HG03378 (cell line): ENCODE results near the gene FKBP14.

ENCODE experiments used
- ATAC-seq: cut with Tn5 transposase; IDR thresholded peaks from one replicate; pipeline ENCODE4 v1.9.1; 2021; ENCODE audit warnings: mild to moderate bottlenecking, moderate library complexity; ENCODE audit not compliant: unreplicated experiment

The FKBP14 gene

GRCh38 chr7:30036220-30036619, 9.7 kb upstream of the FKBP14 start:
- no peak for ATAC-seq

DNA sequence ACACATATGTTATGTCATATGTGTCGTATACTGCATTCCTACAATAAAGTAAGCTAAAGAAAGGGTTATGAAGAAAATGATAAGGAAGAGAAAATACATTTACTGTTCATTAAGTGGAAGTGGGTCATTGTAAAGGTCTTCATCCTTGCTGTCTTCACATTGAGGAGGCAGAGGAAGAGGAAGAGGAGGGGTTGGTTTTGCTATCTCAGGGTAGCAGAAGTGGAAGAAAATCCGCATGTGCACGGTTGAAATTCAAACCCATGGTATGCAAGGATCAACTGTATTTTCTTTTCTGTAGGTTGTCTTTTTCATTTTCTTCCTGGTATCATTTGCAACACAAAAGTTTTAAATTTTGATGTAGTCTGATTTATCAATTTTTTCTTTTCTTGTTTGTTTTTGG, 8.0 kb upstream of the FKBP14 start:
- no peak for ATAC-seq

DNA sequence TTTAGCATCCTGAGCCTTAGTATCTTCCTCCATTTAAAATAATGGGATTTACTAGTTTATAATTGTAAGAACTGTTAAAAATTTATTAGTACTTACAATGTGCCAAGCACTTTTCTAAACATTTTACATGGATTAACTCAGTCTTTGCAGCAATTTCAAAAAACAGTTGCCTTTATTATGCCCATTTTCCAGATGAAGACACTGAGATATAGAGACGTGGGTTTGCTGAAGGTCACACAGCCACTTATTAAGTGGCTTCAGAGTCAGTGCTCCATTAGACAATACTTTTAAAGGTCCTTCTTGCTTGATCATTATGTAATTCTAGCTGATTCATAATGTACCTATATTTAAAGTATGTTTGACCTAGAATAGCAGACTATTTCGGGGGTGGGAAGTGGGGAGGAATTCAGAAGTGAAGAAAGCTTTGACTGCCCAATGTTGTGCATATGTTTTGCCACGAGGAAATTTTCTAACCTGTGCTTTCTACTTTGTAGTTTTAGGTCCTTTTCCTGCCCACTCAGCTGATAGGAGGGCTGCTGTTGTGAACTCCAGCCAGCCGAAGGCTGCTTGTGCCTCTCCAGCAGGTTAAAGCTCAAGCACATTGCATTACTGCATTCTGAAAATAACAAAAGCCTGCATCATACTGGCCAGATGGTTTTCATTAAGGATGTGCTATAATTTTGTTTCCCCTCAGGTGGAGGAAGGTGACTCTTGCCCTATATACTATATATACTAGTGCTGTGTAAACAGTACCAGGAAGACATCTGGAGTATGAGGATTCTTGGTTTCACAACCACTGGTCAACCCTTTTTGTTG, 6.0 kb upstream of the FKBP14 start:
- ATAC-seq: no peak

DNA sequence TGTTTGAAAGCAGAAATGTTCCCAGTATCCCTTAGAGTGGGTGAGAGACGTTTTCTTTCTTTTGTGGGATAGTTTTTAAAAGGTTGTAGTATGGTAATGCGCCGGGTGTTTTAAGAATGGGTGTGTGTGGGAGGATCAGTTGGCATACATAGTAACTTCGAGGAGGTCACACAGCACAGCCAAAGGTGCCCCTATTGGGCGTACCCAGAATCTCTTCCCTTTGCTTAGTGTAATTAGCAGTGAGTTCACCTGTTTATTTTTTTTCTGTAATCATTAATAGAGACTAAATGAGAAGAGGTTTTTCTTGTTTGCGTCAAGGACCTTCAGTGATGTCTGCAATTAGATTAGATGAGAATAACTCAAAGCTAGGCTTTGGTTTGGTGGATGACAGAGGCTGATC, 3.2 kb upstream of the FKBP14 start:
- ATAC-seq: no peak

DNA sequence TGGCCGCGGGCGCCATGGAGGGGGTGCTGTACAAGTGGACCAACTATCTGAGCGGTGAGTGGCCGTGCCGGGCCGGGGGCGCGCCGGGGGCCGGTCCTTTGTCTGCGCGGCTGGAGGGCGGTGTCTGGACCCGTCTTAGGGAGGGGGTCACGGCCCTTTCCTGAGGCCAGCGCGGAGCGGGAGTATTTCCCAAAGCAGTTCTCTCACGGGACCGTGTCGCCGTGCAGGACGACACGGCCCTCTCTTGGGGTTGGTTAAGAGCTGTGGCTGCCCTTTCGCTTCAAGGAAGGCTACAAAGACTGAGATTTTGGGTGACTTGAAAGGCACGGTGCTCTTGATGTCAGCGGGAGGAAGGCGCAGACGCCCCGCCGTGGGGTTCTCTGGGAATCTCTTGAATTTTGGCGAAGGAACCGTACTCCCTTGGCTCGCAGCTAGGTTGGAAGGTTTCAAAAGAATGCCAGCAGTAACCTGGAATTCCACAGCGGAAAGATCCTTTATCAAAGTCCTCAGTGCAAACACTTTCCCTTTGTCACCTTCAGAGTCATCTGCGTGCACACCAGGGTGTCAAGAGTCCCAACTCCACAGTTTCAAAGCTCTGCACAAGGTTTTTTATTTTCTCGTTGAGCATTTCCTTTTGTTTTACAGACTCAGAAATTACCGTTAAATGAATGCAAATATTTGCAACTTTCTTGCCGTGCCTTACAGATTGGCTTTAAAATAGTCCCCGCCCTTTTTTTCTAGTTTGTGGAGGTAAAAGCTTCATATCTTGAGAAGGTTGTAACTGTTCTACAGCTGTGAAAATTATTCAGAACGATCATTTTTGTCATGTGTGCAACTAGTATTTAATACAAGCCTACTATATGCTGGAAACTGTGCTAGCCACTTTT, 2.5 kb upstream of the FKBP14 start:
- peak; percentile 10 for ATAC-seq

GRCh38 chr7:30028216-30028748, 1.8 kb upstream of the FKBP14 start, which contains the start of gene PLEKHA8:
TSS of gene PLEKHA8 (plus strand) at chr7:30028412. CDS start at chr7:30028763, 351 bp downstream.
- ATAC-seq: peak; percentile 33

GRCh38 chr7:30027740-30028215, 1.3 kb upstream of the FKBP14 start:
- ATAC-seq: no peak

- peak; percentile 26 for ATAC-seq
Measured at GRCh38 chr7:30027065-30027456, 559 bp upstream of the FKBP14 start.

DNA sequence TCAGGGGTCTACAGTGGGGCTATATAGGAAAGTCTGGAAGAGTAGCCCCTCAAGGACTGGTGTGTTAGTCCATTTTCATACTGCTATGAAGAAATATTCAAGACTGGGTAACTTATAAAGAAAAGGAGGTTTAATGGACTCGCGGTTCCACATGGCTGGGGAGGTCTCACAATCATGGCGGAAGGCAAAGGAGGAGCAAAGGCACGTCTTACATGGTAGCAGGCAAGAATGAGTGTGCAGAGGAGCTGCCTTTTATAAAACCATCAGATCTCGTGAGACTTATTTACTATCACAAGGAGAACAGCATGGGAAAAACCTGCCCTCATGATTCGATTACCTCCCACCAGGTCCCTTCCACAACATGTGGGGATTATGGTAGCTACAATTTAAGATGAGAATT, 3.0 kb downstream of the FKBP14 start:
- no peak for ATAC-seq

DNA sequence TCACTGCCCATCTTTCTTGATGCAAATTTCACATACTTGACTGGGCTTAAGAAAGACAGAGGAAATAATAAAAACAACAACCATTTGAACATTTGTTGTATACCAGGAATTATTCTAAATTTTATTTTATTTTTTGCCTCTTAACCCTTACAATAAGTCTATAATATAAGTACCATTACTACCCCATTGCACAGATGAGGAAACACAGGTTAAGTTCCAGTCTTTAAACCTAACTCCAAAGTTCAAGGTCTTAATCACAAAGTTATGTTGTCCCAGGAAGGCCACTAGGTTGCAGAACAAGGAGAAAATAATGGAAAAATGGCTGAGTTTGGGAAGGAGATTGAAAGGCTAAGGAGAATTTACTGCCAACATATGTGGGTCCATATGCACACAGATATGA, 3.5 kb downstream of the FKBP14 start:
- ATAC-seq: no peak

DNA sequence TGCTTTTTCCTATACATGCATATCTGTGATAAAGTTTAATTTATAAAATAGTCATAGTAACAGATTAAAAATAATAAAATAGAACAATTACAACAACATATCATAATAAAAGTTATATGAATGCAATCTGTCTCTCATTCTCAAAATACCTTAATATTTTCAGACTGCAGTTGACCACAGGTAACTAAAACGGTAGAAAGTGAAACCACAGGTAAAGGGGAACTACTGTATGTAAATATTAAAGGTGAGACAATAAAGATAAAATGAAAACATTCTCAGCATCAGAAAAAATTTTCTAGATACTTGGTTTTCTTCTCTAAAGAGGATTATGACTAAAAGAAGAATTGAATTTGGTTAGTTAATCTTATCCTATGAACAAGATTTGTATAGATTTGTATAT, 6.0 kb downstream of the FKBP14 start:
- ATAC-seq: no peak

DNA sequence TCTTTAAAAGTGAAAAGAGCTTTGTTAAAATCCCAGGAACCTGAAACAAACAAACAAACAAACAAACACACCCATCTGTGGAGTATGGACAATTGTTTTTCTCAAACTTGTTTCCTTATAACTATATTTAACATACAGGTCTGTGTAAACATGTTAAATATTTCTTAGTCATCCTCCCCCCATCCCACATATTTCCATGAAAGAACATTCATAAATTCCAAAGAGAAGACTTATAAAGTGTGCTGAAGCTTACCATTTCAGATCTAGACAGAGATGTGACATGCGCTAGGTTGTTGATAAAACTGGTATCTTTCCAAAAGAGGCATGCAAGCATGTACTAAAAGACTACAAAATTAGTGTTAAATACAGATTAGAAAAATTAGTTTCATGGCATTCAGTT, 6.5 kb downstream of the FKBP14 start:
- no peak for ATAC-seq

GRCh38 chr7:30019387-30019786, 7.1 kb downstream of the FKBP14 start:
- no peak for ATAC-seq

- ATAC-seq: no peak
Measured at GRCh38 chr7:30018451-30018850, 8.1 kb downstream of the FKBP14 start.

- no peak for ATAC-seq
Measured at GRCh38 chr7:30012757-30013156, 13.7 kb downstream of the FKBP14 start.

- ATAC-seq: no peak
Measured at GRCh38 chr7:30010021-30010420, 16.5 kb downstream of the FKBP14 start.

- no peak for ATAC-seq
Measured at GRCh38 chr7:30005464-30005863, 21.0 kb downstream of the FKBP14 start.

DNA sequence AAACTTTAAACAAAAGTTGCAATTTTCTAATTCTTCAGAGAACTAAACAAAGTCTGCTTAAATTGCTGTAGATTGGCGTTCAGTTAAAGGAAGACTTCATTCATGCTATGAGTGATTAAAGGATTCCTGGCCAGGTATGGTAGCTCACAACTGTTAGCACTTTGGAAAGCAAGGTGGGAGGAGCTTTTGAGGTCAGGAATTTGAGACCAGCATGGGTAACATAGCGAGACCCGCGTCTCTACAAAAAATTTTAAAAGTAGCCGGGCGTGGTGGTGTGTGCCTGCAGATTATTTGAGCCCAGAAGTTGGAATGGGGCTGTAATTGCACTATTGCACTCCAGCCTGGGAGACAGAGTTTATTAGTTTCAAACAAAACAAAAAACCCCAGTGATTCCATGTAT, 23.4 kb downstream of the FKBP14 start:
- ATAC-seq: no peak

GRCh38 chr7:30001998-30002397, 24.5 kb downstream of the FKBP14 start:
- ATAC-seq: no peak

DNA sequence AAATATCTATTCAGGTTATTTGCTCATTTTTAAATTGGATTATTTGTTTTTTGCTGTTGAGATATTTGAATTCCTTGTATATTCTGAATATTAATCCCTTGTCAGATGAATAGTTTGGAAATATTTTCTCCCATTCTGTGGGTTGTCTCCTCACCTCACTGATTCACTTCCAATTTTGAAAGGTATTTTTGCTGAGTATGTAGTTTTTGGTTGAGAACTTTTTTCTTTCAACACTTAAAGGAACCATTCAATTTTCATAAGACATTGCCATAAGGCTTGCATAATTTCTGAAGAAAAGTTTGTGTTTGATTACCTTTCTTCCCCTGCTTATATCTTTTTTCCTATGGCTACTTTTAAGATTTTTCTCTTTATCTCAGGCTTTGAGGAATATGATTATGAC, 28.0 kb downstream of the FKBP14 start:
- no peak for ATAC-seq

GRCh38 chr7:29996321-29996720, 30.2 kb downstream of the FKBP14 start:
- no peak for ATAC-seq

GRCh38 chr7:29995652-29996051, 30.9 kb downstream of the FKBP14 start:
- ATAC-seq: no peak
